Kidney epithelial cell (primary cell): ENCODE results near the gene PLAGL2. TPM values are rescaled to one million over a fixed set of nuclear protein-coding genes. Genes with fewer than 3 reads are reported as not detected.

Source experiments
- DNase-seq: peaks from one replicate; pipeline ENCODE4 v3.0.0-alpha.2; 2010; ENCODE audit warnings: low read depth
- H3K27me3 ChIP-seq: 2 replicates; pipeline ENCODE4 v1.6.0; 2011; ENCODE audit warnings: low read length; ENCODE audit not compliant: control insufficient read depth, insufficient read depth
- H3K36me3 ChIP-seq: 2 replicates; pipeline ENCODE4 v1.5.1; 2011; ENCODE audit warnings: low read length; ENCODE audit not compliant: control insufficient read depth, insufficient read depth
- H3K4me3 ChIP-seq: 2 replicates; pipeline ENCODE4 v1.5.1; 2011; ENCODE audit warnings: low read depth, mild to moderate bottlenecking, control low read depth, low read length
- total RNA-seq: library from RNA; depleted of rRNA; stranded (reverse); fragments of >200 nt; gene quantifications from 2 replicates; pipeline ENCODE4 v1.2.3, GENCODE V29; 2015
- TF ChIP-seq, protein P1 (sequence below): IDR thresholded peaks from 2 replicates; pipeline ENCODE4 v1.5.1; 2011; ENCODE audit warnings: mild to moderate bottlenecking, moderate library complexity, low read length, control low read depth, inconsistent platforms; ENCODE audit not compliant: insufficient read depth, poor library complexity, severe bottlenecking

Gene PLAGL2
- total RNA-seq, 1 donor from 2014 or later: 13.5 TPM

DNA sequence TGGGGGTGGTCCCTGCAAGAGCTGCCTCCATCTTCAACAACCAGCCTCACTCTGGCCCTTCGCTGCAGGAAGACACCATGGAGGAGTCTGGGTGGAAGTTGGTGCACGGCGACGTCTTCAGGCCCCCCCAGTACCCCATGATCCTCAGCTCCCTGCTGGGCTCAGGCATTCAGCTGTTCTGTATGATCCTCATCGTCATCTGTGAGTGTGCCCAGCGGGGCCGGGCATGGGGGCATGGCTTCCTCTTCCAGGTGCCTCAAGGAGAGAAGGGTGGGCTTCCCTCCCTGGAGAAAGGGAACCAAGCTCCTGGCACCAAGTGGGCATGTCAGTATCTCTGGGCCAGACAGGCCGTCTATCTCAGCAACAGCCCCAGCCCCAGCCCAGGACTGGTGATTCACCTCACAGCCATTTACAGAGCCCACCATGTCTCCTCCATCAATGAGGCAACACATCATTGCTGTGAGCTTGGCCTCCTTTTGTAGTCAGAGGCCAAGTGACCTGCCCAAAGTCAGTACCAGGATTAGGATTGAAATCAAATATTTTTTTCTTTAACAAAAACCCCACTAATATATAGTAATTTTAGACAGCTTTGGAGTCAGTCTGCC, 57.9 kb downstream of the PLAGL2 start:
- Histone ChIP-seq H3K36me3 (no peaks in the 10 kb centered on the region), H3K4me3 (no peak overlapping the region), H3K27me3 (no peaks in the 10 kb centered on the region)
- DNase-seq: no peak
- TF ChIP-seq, protein P1, sequence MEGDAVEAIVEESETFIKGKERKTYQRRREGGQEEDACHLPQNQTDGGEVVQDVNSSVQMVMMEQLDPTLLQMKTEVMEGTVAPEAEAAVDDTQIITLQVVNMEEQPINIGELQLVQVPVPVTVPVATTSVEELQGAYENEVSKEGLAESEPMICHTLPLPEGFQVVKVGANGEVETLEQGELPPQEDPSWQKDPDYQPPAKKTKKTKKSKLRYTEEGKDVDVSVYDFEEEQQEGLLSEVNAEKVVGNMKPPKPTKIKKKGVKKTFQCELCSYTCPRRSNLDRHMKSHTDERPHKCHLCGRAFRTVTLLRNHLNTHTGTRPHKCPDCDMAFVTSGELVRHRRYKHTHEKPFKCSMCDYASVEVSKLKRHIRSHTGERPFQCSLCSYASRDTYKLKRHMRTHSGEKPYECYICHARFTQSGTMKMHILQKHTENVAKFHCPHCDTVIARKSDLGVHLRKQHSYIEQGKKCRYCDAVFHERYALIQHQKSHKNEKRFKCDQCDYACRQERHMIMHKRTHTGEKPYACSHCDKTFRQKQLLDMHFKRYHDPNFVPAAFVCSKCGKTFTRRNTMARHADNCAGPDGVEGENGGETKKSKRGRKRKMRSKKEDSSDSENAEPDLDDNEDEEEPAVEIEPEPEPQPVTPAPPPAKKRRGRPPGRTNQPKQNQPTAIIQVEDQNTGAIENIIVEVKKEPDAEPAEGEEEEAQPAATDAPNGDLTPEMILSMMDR: no peak

DNA sequence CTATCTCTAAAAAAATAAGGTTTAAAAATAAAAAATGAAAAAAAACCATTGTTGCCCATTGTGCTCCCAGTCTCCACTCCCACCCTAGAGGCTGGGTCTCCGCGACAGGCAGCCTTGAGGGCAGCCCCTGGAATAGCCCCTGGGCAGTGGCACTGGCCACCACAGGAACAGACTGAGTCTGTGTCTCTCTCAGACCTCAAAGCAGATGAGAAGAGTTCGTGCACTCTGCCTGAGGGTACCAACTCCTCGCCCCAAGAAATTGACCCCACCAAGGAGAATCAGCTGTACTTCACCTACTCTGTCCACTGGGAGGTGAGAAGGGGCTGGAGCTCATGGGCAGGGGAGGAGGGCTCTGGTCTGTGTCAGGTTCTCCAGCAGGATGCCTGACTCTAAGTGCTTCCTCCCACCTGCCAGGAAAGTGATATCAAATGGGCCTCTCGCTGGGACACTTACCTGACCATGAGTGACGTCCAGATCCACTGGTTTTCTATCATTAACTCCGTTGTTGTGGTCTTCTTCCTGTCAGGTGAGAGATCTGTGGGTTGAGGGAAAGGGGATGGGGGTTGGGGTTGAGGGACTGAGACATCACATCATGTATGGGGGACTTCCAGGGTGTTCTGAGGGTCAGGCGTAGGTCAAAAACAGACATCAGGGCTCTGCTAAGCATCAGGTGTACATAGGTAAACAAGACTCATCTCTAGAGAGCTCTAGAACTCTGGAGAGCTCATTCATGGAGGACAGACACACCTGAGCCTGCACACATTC, 62.5 kb downstream of the PLAGL2 start:
- no peak overlapping the region for H3K4me3 ChIP-seq
- TF ChIP-seq, protein P1: no peak

DNA sequence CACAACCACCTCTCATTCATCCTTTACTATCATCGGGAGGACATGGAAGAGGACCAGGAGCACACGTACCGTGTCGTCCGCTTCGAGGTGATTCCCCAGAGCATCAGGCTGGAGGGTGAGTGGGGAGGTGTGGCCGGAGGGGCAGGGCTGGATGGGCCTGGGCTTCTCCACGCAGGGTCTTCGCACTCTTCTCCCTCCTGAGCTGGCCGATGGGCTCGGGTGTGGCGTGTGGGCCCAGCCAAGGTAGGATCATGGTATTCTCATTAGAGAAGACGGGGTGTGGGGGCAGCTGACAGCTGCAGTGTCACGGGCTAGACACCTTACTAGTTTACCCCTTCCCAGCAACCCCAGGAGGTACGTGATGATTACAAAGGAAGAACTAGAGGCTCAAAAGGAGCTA, 64.6 kb downstream of the PLAGL2 start:
- TF ChIP-seq, protein P1: no peak
- Histone ChIP-seq H3K4me3 (no peak overlapping the region), H3K27me3 (no peaks in the 10 kb centered on the region), H3K36me3 (peaks cover 4% of the 10 kb centered on the region)
- no peak for DNase-seq

More for the DNA sequence above, 62.5 kb downstream of the PLAGL2 start:
- DNase-seq: no peak
- Histone ChIP-seq H3K27me3 (no peaks in the 10 kb centered on the region), H3K36me3 (peaks cover 4% of the 10 kb centered on the region)

Other genes with a start within 250 kb of the PLAGL2 start
- 0.08 and 0.34 TPM in 2 replicates for gene XKR7, start 239.6 kb downstream of the PLAGL2 start, total RNA-seq
- gene CCM2L, start 197.3 kb downstream of the PLAGL2 start, total RNA-seq: not detected in 2 replicates
- 0.17 and 0.34 TPM in 2 replicates for gene HCK, start 155.5 kb downstream of the PLAGL2 start, total RNA-seq
- 39.6 and 43.4 TPM in 2 replicates for gene TM9SF4, start 98.0 kb downstream of the PLAGL2 start, total RNA-seq
- 44.3 and 50.8 TPM in 2 replicates for gene POFUT1, start 137 bp upstream of the PLAGL2 start, total RNA-seq
- gene KIF3B, start 69.9 kb upstream of the PLAGL2 start, total RNA-seq: 34.2 and 37.0 TPM in 2 replicates
- 27.5 and 31.6 TPM in 2 replicates for gene ASXL1, start 150.6 kb upstream of the PLAGL2 start, total RNA-seq